Stomach (tissue), 9 donors: Measurements from ENCODE around the gene FAM171A1. TPM values are rescaled to one million over a fixed set of nuclear protein-coding genes. Genes with fewer than 3 reads are reported as not detected.

Source experiments
- DNase-seq, 2 donors: peaks; one replicate each; pipeline versions ENCODE4 v3.0.0 to v3.0.0-alpha.2; 2013 to 2019
- H3K27ac ChIP-seq, 5 donors: fragments of 200-600 bp in 4 of 5; sonication (generic) in 4 of 5; one replicate each; pipeline ENCODE4 v1.5.1; 2013 to 2019; ENCODE audit warnings: mild to moderate bottlenecking in 1 of 5, moderate library complexity in 1 of 5
- H3K27me3 ChIP-seq, 3 donors: fragments of 200-600 bp; sonication (generic); one replicate each; pipeline ENCODE4 v1.5.1; 2017 to 2019; ENCODE audit warnings: mixed run types in 1 of 3
- H3K36me3 ChIP-seq, 4 donors: fragments of 200-600 bp; sonication (generic); 1 replicate in 3 of 4; 2 replicates in 1 of 4; pipeline ENCODE4 v1.5.1; 2016 to 2019
- H3K4me1 ChIP-seq, 4 donors: fragments of 200-600 bp; sonication (generic); one replicate each; pipeline ENCODE4 v1.5.1; 2016 to 2019
- H3K4me3 ChIP-seq, 4 donors: fragments of 200-600 bp; sonication (generic) in 3 of 4; one replicate each; pipeline ENCODE4 v1.5.1; 2016 to 2019; ENCODE audit warnings: mild to moderate bottlenecking in 1 of 4
- H3K9me3 ChIP-seq, 4 donors: fragments of 200-600 bp; sonication (generic); one replicate each; pipeline ENCODE4 v1.5.1; 2016 to 2019
- CTCF ChIP-seq, 7 experiments: fragments of 450-650 bp in 4 of 7; fragments of 200-600 bp in 3 of 7; sonication (generic) in 3 of 7; IDR thresholded peaks; one replicate each; pipeline ENCODE4 v1.5.1; 2016 to 2019; ENCODE audit warnings: antibody characterized with exemption in 7 of 7, control low read depth in 2 of 7, mild to moderate bottlenecking in 1 of 7
- EP300 ChIP-seq: sonication (generic); formaldehyde crosslinking; IDR thresholded peaks from one replicate; pipeline ENCODE4 v1.6.1; 2017; ENCODE audit warnings: antibody characterized with exemption
- POLR2A ChIP-seq, 4 donors: fragments of 450-650 bp; IDR thresholded peaks; one replicate each; pipeline ENCODE4 v1.6.1; 2016; ENCODE audit warnings: antibody characterized with exemption in 4 of 4, control low read depth in 2 of 4, mild to moderate bottlenecking in 1 of 4, moderate library complexity in 1 of 4
- POLR2AphosphoS5 ChIP-seq, 3 donors: sonication (generic); formaldehyde crosslinking; IDR thresholded peaks; one replicate each; pipeline ENCODE4 v1.6.1; 2016; ENCODE audit warnings: antibody characterized with exemption in 3 of 3
- WGBS, 5 donors: extraction: QIAGEN DNeasy Blood & Tissue Kit in 3 of 5; methylation state at CpG; one replicate each; pipeline versions ENCODE4 v1.1.5 to v1.1.7; 2013 to 2018; 5-methylcytosine and 5-hydroxymethylcytosine counted together
- intact Hi-C: fragments of 100-400 bp; cut with DNase I; formaldehyde crosslinking; loops from one replicate; pipeline ENCODE4 v1.15.1; 2023; ENCODE audit warnings: low total_unique reads
- polyA plus RNA-seq, 3 donors: library from polyadenylated mRNA; stranded (reverse); fragments of 200-250 nt; gene quantifications; one replicate each; pipeline ENCODE4 v1.2.3, GENCODE V29; 2013
- total RNA-seq, 5 donors: library from RNA; depleted of rRNA; stranded (reverse); fragments of >200 nt; gene quantifications; one replicate each; pipeline versions ENCODE4 v1.1.0 to v1.2.3, GENCODE V29; 2014 to 2016
- donor health status: healthy with polysubstance abuse.
- donor health status: Bipolar disorder and iron deficiency.
- donor health status: healthy.

FAM171A1 gene
- total and polyA plus RNA-seq, 8 donors = 1.8 to 98.7 (median 10.3) TPM

- H3K9me3 ChIP-seq = no peaks in the 10 kb centered on the region
- TF ChIP-seq POLR2AphosphoS5 (IDR thresholded peaks at IDR 0.05) (no peak), EP300 (no peak), POLR2A (IDR thresholded peaks at IDR 0.05) (no peak), CTCF (IDR thresholded peaks at IDR 0.05) (no peak)
- intact Hi-C loops = no loop called here
- no peak overlapping the region for H3K27ac ChIP-seq
- H3K36me3 ChIP-seq = no peaks in the 10 kb centered on the region
- no peak for DNase-seq
- WGBS, 5 donors = 71 to 87% (median 76%) methylated on average over 5 of the region's 5 CpGs
- peaks cover 0 to 5% (median 0%) of the 10 kb centered on the region in 3 donors for H3K27me3 ChIP-seq
- no peaks in the 10 kb centered on the region for H3K4me1 ChIP-seq
- no peak overlapping the region for H3K4me3 ChIP-seq
Observed at GRCh38 chr10:15188603-15189002, 182.5 kb downstream of the FAM171A1 start.

- no peak for DNase-seq
- peaks cover 0 to 5% (median 0%) of the 10 kb centered on the region in 3 donors for H3K27me3 ChIP-seq
- no peak overlapping the region for H3K27ac ChIP-seq
- no peaks in the 10 kb centered on the region for H3K9me3 ChIP-seq
- no peaks in the 10 kb centered on the region for H3K36me3 ChIP-seq
- 81 to 89% (median 85%) methylated on average over 11 of the region's 11 CpGs for WGBS, 5 donors
- intact Hi-C loops = no loop called here
- no peak overlapping the region for H3K4me3 ChIP-seq
- TF ChIP-seq EP300 = no peak
- no peak for TF ChIP-seq CTCF (IDR thresholded peaks at IDR 0.05)
- TF ChIP-seq POLR2AphosphoS5 (IDR thresholded peaks at IDR 0.05) = no peak
- no peak for TF ChIP-seq POLR2A (IDR thresholded peaks at IDR 0.05)
- H3K4me1 ChIP-seq = peaks cover 0 to 8% (median 0%) of the 10 kb centered on the region in 4 donors
Observed at GRCh38 chr10:15183689-15184481, 187.2 kb downstream of the FAM171A1 start.

GRCh38 chr10:15182540-15183207 is 188.4 kb downstream of the FAM171A1 start:
- Histone ChIP-seq H3K4me3 (no peak overlapping the region), H3K4me1 (peaks cover 0 to 8% (median 0%) of the 10 kb centered on the region in 4 donors), H3K36me3 (no peaks in the 10 kb centered on the region), H3K27ac (no peak overlapping the region), H3K27me3 (peaks cover 0 to 10% (median 0%) of the 10 kb centered on the region in 3 donors), H3K9me3 (no peaks in the 10 kb centered on the region)
- intact Hi-C loops = no loop called here
- 54 to 80% (median 69%) methylated on average over 8 of the region's 8 CpGs for WGBS, 5 donors
- no peak for DNase-seq
- TF ChIP-seq EP300 (no peak), POLR2AphosphoS5 (IDR thresholded peaks at IDR 0.05) (no peak), POLR2A (IDR thresholded peaks at IDR 0.05) (no peak), CTCF (IDR thresholded peaks at IDR 0.05) (no peak)

- Histone ChIP-seq H3K4me3 (no peak overlapping the region), H3K4me1 (peaks cover 0 to 8% (median 0%) of the 10 kb centered on the region in 4 donors), H3K27me3 (peaks cover 0 to 10% (median 0%) of the 10 kb centered on the region in 3 donors), H3K9me3 (no peaks in the 10 kb centered on the region), H3K36me3 (no peaks in the 10 kb centered on the region), H3K27ac (no peak overlapping the region)
- DNase-seq = no peak
- TF ChIP-seq POLR2AphosphoS5 (IDR thresholded peaks at IDR 0.05) (no peak), EP300 (no peak)
- 57 to 78% (median 66%) methylated on average over 2 of the region's 2 CpGs for whole genome bisulfite sequencing, 5 donors
- intact Hi-C loops = no loop called here
Observed at GRCh38 chr10:15181576-15182156, 189.4 kb downstream of the FAM171A1 start.
